B cell (primary cell): Measurements from ENCODE around the gene TEX13D. TPM values are rescaled to one million over a fixed set of nuclear protein-coding genes. Genes with fewer than 3 reads are reported as not detected.

Experiments
- ATAC-seq: fragments of 200-7000 bp; cut with Tn5 transposase; one replicate; pipeline ENCODE4 v1.10.0; 2021; ENCODE audit warnings: low read depth, mild to moderate bottlenecking, moderate number of reproducible peaks, moderate library complexity
- CTCF ChIA-PET: fragments of 350-600 bp; sonication (Branson Sonifier 250); formaldehyde crosslinking; loops from one replicate; lab custom pipeline; 2021; ENCODE audit warnings: antibody characterized with exemption, inconsistent platforms; lab: Charles Lee
- POLR2A ChIA-PET: fragments of 350-600 bp; sonication (Branson Sonifier 250); formaldehyde crosslinking; loops from one replicate; lab custom pipeline; 2021; ENCODE audit warnings: antibody characterized with exemption; lab: Charles Lee
- DNase-seq: peaks from one replicate; pipeline ENCODE4 v3.0.0; 2013
- H2AFZ ChIP-seq: 2 replicates; pipeline ENCODE4 v1.6.1; 2012; ENCODE audit warnings: mild to moderate bottlenecking, low read depth, low read length; ENCODE audit not compliant: insufficient read depth, poor library complexity, severe bottlenecking
- H3K27ac ChIP-seq, 2 donors: 1 replicate in 1 of 2; 2 replicates in 1 of 2; pipeline ENCODE4 v1.5.1; 2012 to 2013; ENCODE audit warnings: low read length in 2 of 2, mild to moderate bottlenecking in 2 of 2, moderate library complexity in 1 of 2
- H3K27me3 ChIP-seq, 4 experiments: fragments of 200-600 bp in 1 of 4; sonication (generic) in 1 of 4; replicated peaks in 1 of 4; 1 replicate in 2 of 4; 2 replicates in 2 of 4; pipeline versions ENCODE4 v1.6.1 to v1.7.0; 2013 to 2016; ENCODE audit warnings: low read length in 3 of 4, mild to moderate bottlenecking in 2 of 4, mixed read lengths in 1 of 4, moderate library complexity in 1 of 4; ENCODE audit not compliant: insufficient read depth in 4 of 4, control insufficient read depth in 3 of 4; ENCODE audit errors: control extremely low read depth in 1 of 4
- H3K36me3 ChIP-seq, 2 experiments: replicated peaks in 1 of 2; 1 replicate in 1 of 2; 2 replicates in 1 of 2; pipeline versions ENCODE4 v1.6.1 to v1.7.1; 2013; ENCODE audit warnings: low read length in 1 of 2; ENCODE audit not compliant: insufficient read depth in 2 of 2, control insufficient read depth in 1 of 2; ENCODE audit errors: control extremely low read depth in 1 of 2, extremely low read depth in 1 of 2
- H3K4me1 ChIP-seq, 2 donors: fragments of 200-600 bp in 1 of 2; sonication (generic) in 1 of 2; 1 replicate in 1 of 2; 2 replicates in 1 of 2; pipeline versions ENCODE4 v1.5.1 to v1.6.1; 2013 to 2017; ENCODE audit warnings: low read length in 2 of 2; ENCODE audit not compliant: control insufficient read depth in 2 of 2, insufficient read depth in 2 of 2
- H3K4me2 ChIP-seq: replicated peaks from 2 replicates; pipeline ENCODE3; 2012; ENCODE audit warnings: mild to moderate bottlenecking, low read depth, low read length; ENCODE audit not compliant: poor library complexity, severe bottlenecking
- H3K4me3 ChIP-seq, 5 experiments: fragments of 200-600 bp in 1 of 5; sonication (generic) in 1 of 5; 1 replicate in 3 of 5; 2 replicates in 2 of 5; pipeline versions ENCODE4 v1.5.1 to v1.7.0; 2011 to 2016; ENCODE audit warnings: low read length in 4 of 5, mild to moderate bottlenecking in 4 of 5, low read depth in 2 of 5, control low read depth in 1 of 5, moderate library complexity in 1 of 5; ENCODE audit not compliant: insufficient read depth in 1 of 5; ENCODE audit errors: control extremely low read depth in 1 of 5, extremely low read depth in 1 of 5
- H3K79me2 ChIP-seq: fragments of 200-600 bp; sonication (generic); one replicate; pipeline ENCODE4 v1.6.0; 2016; ENCODE audit warnings: low read length; ENCODE audit not compliant: control insufficient read depth, insufficient read depth
- H3K9ac ChIP-seq: fragments of 200-600 bp; sonication (generic); 2 replicates; pipeline ENCODE4 v1.6.1; 2017; ENCODE audit warnings: mild to moderate bottlenecking, low read length, moderate library complexity
- H3K9me3 ChIP-seq, 3 donors: one replicate each; pipeline versions ENCODE4 v1.6.1 to v1.7.1; 2013; ENCODE audit warnings: low read length in 2 of 3; ENCODE audit not compliant: control insufficient read depth in 2 of 3, insufficient read depth in 1 of 3; ENCODE audit errors: control extremely low read depth in 1 of 3
- H4K20me1 ChIP-seq: 2 replicates; pipeline ENCODE4 v1.6.0; 2012; ENCODE audit warnings: mild to moderate bottlenecking, low read length; ENCODE audit not compliant: insufficient read depth, control insufficient read depth, poor library complexity, severe bottlenecking
- H3K27ac Mint-ChIP-seq: one replicate; pipeline ENCODE4 v1.8.0; 2021; ENCODE audit warnings: mixed read lengths
- H3K27me3 Mint-ChIP-seq: one replicate; pipeline ENCODE4 v1.8.0; 2021; ENCODE audit warnings: mixed read lengths
- H3K4me1 Mint-ChIP-seq: one replicate; pipeline ENCODE4 v1.8.0; 2021; ENCODE audit warnings: mixed read lengths
- H3K4me3 Mint-ChIP-seq: one replicate; pipeline ENCODE4 v1.8.0; 2021; ENCODE audit warnings: mixed read lengths
- H3K9me3 Mint-ChIP-seq: one replicate; pipeline ENCODE4 v1.8.0; 2022; ENCODE audit warnings: mixed read lengths; ENCODE audit not compliant: insufficient read depth
- CTCF ChIP-seq: fragments of 200-600 bp; IDR thresholded peaks from one replicate; pipeline ENCODE4 v1.8.0; 2022; ENCODE audit warnings: antibody characterized with exemption, mild to moderate bottlenecking
- EZH2 ChIP-seq: IDR thresholded peaks from 2 replicates; pipeline ENCODE4 v1.6.1; 2012; ENCODE audit warnings: borderline replicate concordance, low read depth, mild to moderate bottlenecking, moderate library complexity, low read length; ENCODE audit not compliant: insufficient read depth, poor library complexity, severe bottlenecking
- WGBS: methylation state at CpG from one replicate; pipeline ENCODE4 v1.1.5; 2013; ENCODE audit warnings: missing lambda C conversion rate; ENCODE audit not compliant: insufficient coverage; 5-methylcytosine and 5-hydroxymethylcytosine counted together
- intact Hi-C: fragments of 100-400 bp; cut with micrococcal nuclease; formaldehyde crosslinking; loops from one replicate; pipeline ENCODE4 v1.10.0; 2022
- polyA plus RNA-seq: library from polyadenylated mRNA; depleted of rRNA; stranded (reverse); fragments of >200 nt; gene quantifications from 2 replicates; pipeline ENCODE4 v1.2.3, GENCODE V29; 2012
- total RNA-seq, 2 donors: library from RNA; stranded (reverse); fragments of 120-200 nt in 1 of 2; gene quantifications; 1 replicate in 1 of 2; 2 replicates in 1 of 2; pipeline versions ENCODE4 v1.2.3 to v1.2.4, GENCODE V29; 2013 to 2022

Gene TEX13D
- total and polyA plus RNA-seq, 2 donors (not counting 1 experiment from before 2014, with no cell fraction given) = not detected

GRCh38 chrX:124338733-124339514 lies 6.5 kb downstream of the TEX13D start:
- H3K27ac Mint-ChIP-seq = no peak overlapping the region
- no peak for ATAC-seq
- WGBS = no CpG with 5 or more reads among the region's 6 CpGs

DNA sequence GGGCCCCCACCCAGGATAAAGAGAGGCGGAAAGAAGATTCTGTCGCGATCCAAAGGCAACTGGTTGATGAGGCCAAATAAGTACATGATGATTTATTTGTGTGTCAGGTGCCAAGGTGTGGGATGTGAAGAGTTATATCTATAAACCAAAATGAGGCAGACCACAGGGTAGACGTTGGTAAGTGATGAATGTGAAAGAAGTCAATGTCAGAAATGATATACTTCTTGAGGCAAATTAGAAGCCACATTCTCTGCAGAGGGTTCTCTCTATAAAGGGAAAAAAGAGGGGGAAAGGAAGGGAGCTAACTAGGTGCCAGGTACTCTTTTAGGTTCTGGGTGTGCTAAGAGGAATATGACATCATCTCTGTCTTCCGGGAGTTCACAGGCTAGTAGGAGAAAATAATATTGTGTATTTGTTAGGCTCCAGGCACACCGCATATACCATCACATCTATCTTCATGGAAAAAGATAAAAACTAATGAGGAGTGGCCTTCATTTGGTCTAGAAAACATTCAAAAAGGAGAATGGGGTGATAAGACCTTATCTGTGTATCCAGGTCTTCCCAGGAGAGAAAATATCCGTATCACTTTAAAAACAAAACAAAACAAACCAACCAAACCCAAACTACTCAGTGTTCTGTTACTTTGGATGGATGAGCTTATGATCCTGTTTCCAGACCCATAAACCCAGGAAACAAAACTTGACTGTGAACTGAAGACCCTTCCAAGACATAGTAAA lies 9.1 kb downstream of the TEX13D start:
- intact Hi-C loops = no loop called here
- H3K4me2 ChIP-seq = no peak overlapping the region
- Mint-ChIP-seq H3K4me3 (no peak overlapping the region), H3K27me3 (no peaks in the 10 kb centered on the region), H3K27ac (no peak overlapping the region), H3K4me1 (no peaks in the 10 kb centered on the region), H3K9me3 (no peaks in the 10 kb centered on the region)
- ChIA-PET CTCF (no interaction called here), POLR2A (no interaction called here)
- H3K4me1 ChIP-seq = no peaks in the 10 kb centered on the region
- no peak overlapping the region for H3K9ac ChIP-seq
- no peaks in the 10 kb centered on the region for H3K36me3 ChIP-seq
- no peak overlapping the region for H3K27ac ChIP-seq
- no peaks in the 10 kb centered on the region for H3K79me2 ChIP-seq
- no peaks in the 10 kb centered on the region for H4K20me1 ChIP-seq
- ATAC-seq = no peak
- H3K4me3 ChIP-seq = no peak overlapping the region
- no peak for DNase-seq
- no peak overlapping the region for H2AFZ ChIP-seq
- H3K27me3 ChIP-seq = no peaks in the 10 kb centered on the region
- 0% methylated on average over 2 of the region's 7 CpGs for WGBS
- H3K9me3 ChIP-seq = no peaks in the 10 kb centered on the region
- TF ChIP-seq EZH2 (no peak), CTCF (no peak)

More at GRCh38 chrX:124338733-124339514, 6.5 kb downstream of the TEX13D start:
- CTCF ChIA-PET = no interaction called here
- H3K27ac ChIP-seq = no peak overlapping the region
- H3K36me3 ChIP-seq = no peaks in the 10 kb centered on the region
- Mint-ChIP-seq H3K9me3 (no peaks in the 10 kb centered on the region), H3K4me3 (no peak overlapping the region), H3K27me3 (peaks cover 5% of the 10 kb centered on the region), H3K4me1 (no peaks in the 10 kb centered on the region)
- H2AFZ ChIP-seq = no peak overlapping the region
- no peak for DNase-seq
- no peaks in the 10 kb centered on the region for H3K4me1 ChIP-seq
- intact Hi-C loops = no loop called here
- H4K20me1 ChIP-seq = no peaks in the 10 kb centered on the region
- no peak overlapping the region for H3K9ac ChIP-seq
- no peak for TF ChIP-seq EZH2
- H3K4me2 ChIP-seq = no peak overlapping the region
- H3K4me3 ChIP-seq = no peak overlapping the region
- H3K79me2 ChIP-seq = no peaks in the 10 kb centered on the region
- no peaks in the 10 kb centered on the region for H3K27me3 ChIP-seq
- POLR2A ChIA-PET = no interaction called here
- no peaks in the 10 kb centered on the region for H3K9me3 ChIP-seq
